Left ventricle myocardium superior (tissue), 1 donor: Measurements from ENCODE around the gene FAM184A. TPM values are rescaled to one million over a fixed set of nuclear protein-coding genes. Genes with fewer than 3 reads are reported as not detected.
"Not testable (repeated sequence)": the region's sequence is repeated elsewhere in the genome, so short reads cannot be mapped to it uniquely, and the experiment has no call there.

Source experiments
- ATAC-seq: fragments of 200-7000 bp; cut with Tn5 transposase; one replicate; pipeline ENCODE4 v1.9.1; 2020; ENCODE audit warnings: mild to moderate bottlenecking, moderate library complexity
- DNase-seq: peaks from one replicate; pipeline ENCODE4 v3.0.0-alpha.2; 2020
- intact Hi-C: fragments of 100-400 bp; cut with micrococcal nuclease; formaldehyde crosslinking; loops from one replicate; pipeline ENCODE4 v1.11.0; 2022
- total RNA-seq: library from RNA; stranded (reverse); fragmentation: NEBNext Ultra II Directional; extraction: Animal tissue kit (Norgen Biotek cat#: 25700); gene quantifications from one replicate; pipeline ENCODE4 v1.2.1, GENCODE V29; 2021
- donor health status: DM: no; HTN: yes; CAD: no; lungs with severe emphysema.

The FAM184A gene
- total RNA-seq, 1 donor from 2014 or later = 2.2 TPM

- DNase-seq (no peak), ATAC-seq (no peak)
- intact Hi-C loops = no loop called here
Measured at GRCh38 chr6:119102901-119103300, 24.4 kb upstream of the FAM184A start.

- ATAC-seq (no peak), DNase-seq (no peak)
- intact Hi-C loops = no loop called here
Measured at GRCh38 chr6:119100115-119100514, 21.7 kb upstream of the FAM184A start.

- ATAC-seq, intact Hi-C loops, DNase-seq: not testable (repeated sequence)
Measured at GRCh38 chr6:119097815-119098361, 19.4 kb upstream of the FAM184A start.

- intact Hi-C loops = no loop called here
- peak; percentile 82 for DNase-seq
- peak; percentile 97 for ATAC-seq
Measured at GRCh38 chr6:119096721-119097565, 18.5 kb upstream of the FAM184A start.

GRCh38 chr6:119090256-119090655 lies 11.8 kb upstream of the FAM184A start:
- intact Hi-C loops = no loop called here
- no peak for DNase-seq
- ATAC-seq = no peak

- intact Hi-C loops = no loop called here
- ATAC-seq (no peak), DNase-seq (no peak)
Measured at GRCh38 chr6:119084784-119085183, 6.3 kb upstream of the FAM184A start.

- ATAC-seq = no peak
- intact Hi-C loops = no loop called here
- no peak for DNase-seq
Measured at GRCh38 chr6:119083007-119083406, 4.5 kb upstream of the FAM184A start.

GRCh38 chr6:119079283-119079809 lies 882 bp upstream of the FAM184A start:
- ATAC-seq = no peak
- intact Hi-C loops = no loop called here
- no peak for DNase-seq

GRCh38 chr6:119077643-119078375 lies 655 bp downstream of the FAM184A start:
- intact Hi-C loops = no loop called here
- DNase-seq = peak; percentile 45

GRCh38 chr6:119077391-119077642 lies 1.1 kb downstream of the FAM184A start:
- ATAC-seq = no peak
- no peak for DNase-seq
- intact Hi-C loops = no loop called here

More at GRCh38 chr6:119077643-119078375, 655 bp downstream of the FAM184A start:
- peak; percentile 42 for ATAC-seq

- DNase-seq (no peak), ATAC-seq (no peak)
- intact Hi-C loops = no loop called here
Measured at GRCh38 chr6:119076576-119077390, 1.7 kb downstream of the FAM184A start.

GRCh38 chr6:119076173-119076572 lies 2.3 kb downstream of the FAM184A start:
- ATAC-seq (no peak), DNase-seq (no peak)
- intact Hi-C loops = no loop called here

GRCh38 chr6:119075200-119075981 lies 3.1 kb downstream of the FAM184A start:
- intact Hi-C loops = no loop called here
- no peak for DNase-seq
- ATAC-seq = no peak

- ATAC-seq = no peak
- intact Hi-C loops = no loop called here
- DNase-seq = no peak
Measured at GRCh38 chr6:119073307-119074051, 5.0 kb downstream of the FAM184A start.

- ATAC-seq (no peak), DNase-seq (no peak)
- intact Hi-C loops = no loop called here
Measured at GRCh38 chr6:119071576-119071975, 6.9 kb downstream of the FAM184A start.

GRCh38 chr6:119067091-119067490 lies 11.4 kb downstream of the FAM184A start:
- no peak for ATAC-seq
- intact Hi-C loops = no loop called here

GRCh38 chr6:119066517-119066916 lies 11.9 kb downstream of the FAM184A start:
- DNase-seq = no peak
- no peak for ATAC-seq
- intact Hi-C loops = no loop called here

More at GRCh38 chr6:119067091-119067490, 11.4 kb downstream of the FAM184A start:
- no peak for DNase-seq

GRCh38 chr6:119065955-119066354 lies 12.5 kb downstream of the FAM184A start:
- ATAC-seq (no peak), DNase-seq (no peak)

More at GRCh38 chr6:119065955-119066354, 12.5 kb downstream of the FAM184A start:
- intact Hi-C loops = no loop called here
